Measurements from ENCODE around the gene INPP5F.

INPP5F gene

GRCh38 chr10:119860866-119861607, 135.2 kb downstream of the INPP5F start:
- no CpG with 5 or more reads among the region's 7 CpGs for WGBS (ENCODE audit: extremely low coverage, insufficient coverage, insufficient read length)
- Histone ChIP-seq H3K79me2 (ENCODE audit: control insufficient read depth, insufficient read depth, low read length, poor library complexity) (peaks cover 6% of the 10 kb centered on the region), H3K36me3 (ENCODE audit: control insufficient read depth in 1 of 2, insufficient read depth in 2 of 2, low read length in 2 of 2) (peaks cover 3% of the 10 kb centered on the region in 2 experiments), H2BK12ac (ENCODE audit: low read length) (no peak overlapping the region), H4K8ac (ENCODE audit: low read depth, low read length) (no peak overlapping the region), H4K91ac (ENCODE audit: low read depth, low read length) (no peak overlapping the region), H3K79me1 (ENCODE audit: low read length) (no peaks in the 10 kb centered on the region), H3K9ac (ENCODE audit: low read length) (no peak overlapping the region), H3K14ac (ENCODE audit: low read length) (no peak overlapping the region), H4K12ac (ENCODE audit: low read depth, low read length) (no peak overlapping the region), H3K9me3 (ENCODE audit: insufficient read depth, low read depth, low read length) (no peaks in the 10 kb centered on the region), H3K27me3 (ENCODE audit: insufficient read depth, low read length) (no peaks in the 10 kb centered on the region), H3K4me1 (ENCODE audit: control insufficient read depth in 1 of 2, insufficient read depth in 2 of 2, low read length in 2 of 2) (no peaks in the 10 kb centered on the region), H3K4me3 (ENCODE audit: low read depth, low read length) (no peak overlapping the region), H3K4ac (ENCODE audit: low read depth, low read length) (no peak overlapping the region), H3K27ac (ENCODE audit: low read depth, low read length) (no peak overlapping the region), H3K18ac (ENCODE audit: low read length) (no peak overlapping the region), H2AK5ac (ENCODE audit: low read length) (no peak overlapping the region), H2BK120ac (ENCODE audit: insufficient read depth, low read length, poor library complexity) (no peak overlapping the region), H3K4me2 (ENCODE audit: low read length) (no peak overlapping the region), H2BK5ac (ENCODE audit: low read depth, low read length, poor library complexity) (no peak overlapping the region), H3K23ac (ENCODE audit: low read length) (no peak overlapping the region), H2AFZ (ENCODE audit: insufficient read depth, low read length, poor library complexity) (no peak overlapping the region)
- DNase-seq = no peak

- no peak overlapping the region for H3K4me2 ChIP-seq (ENCODE audit: low read length)
- H3K14ac ChIP-seq (ENCODE audit: low read length) = no peak overlapping the region
- H2AK5ac ChIP-seq (ENCODE audit: low read length) = no peak overlapping the region
- DNase-seq = no peak
- H3K4me1 ChIP-seq (ENCODE audit: control insufficient read depth in 1 of 2, insufficient read depth in 2 of 2, low read length in 2 of 2) = no peaks in the 10 kb centered on the region
- H3K27ac ChIP-seq (ENCODE audit: low read depth, low read length) = no peak overlapping the region
- H2BK12ac ChIP-seq (ENCODE audit: low read length) = no peak overlapping the region
- H3K4ac ChIP-seq (ENCODE audit: low read depth, low read length) = no peak overlapping the region
- H4K8ac ChIP-seq (ENCODE audit: low read depth, low read length) = no peak overlapping the region
- no peaks in the 10 kb centered on the region for H3K27me3 ChIP-seq (ENCODE audit: insufficient read depth, low read length)
- H3K79me2 ChIP-seq (ENCODE audit: control insufficient read depth, insufficient read depth, low read length, poor library complexity) = peaks cover 9% of the 10 kb centered on the region
- no peaks in the 10 kb centered on the region for H3K79me1 ChIP-seq (ENCODE audit: low read length)
- no peak overlapping the region for H2BK5ac ChIP-seq (ENCODE audit: low read depth, low read length, poor library complexity)
- H2AFZ ChIP-seq (ENCODE audit: insufficient read depth, low read length, poor library complexity) = no peak overlapping the region
- no peak overlapping the region for H4K91ac ChIP-seq (ENCODE audit: low read depth, low read length)
- no peaks in the 10 kb centered on the region for H3K36me3 ChIP-seq (ENCODE audit: control insufficient read depth in 1 of 2, insufficient read depth in 2 of 2, low read length in 2 of 2)
- no peak overlapping the region for H3K23ac ChIP-seq (ENCODE audit: low read length)
- H3K9ac ChIP-seq (ENCODE audit: low read length) = no peak overlapping the region
- H3K9me3 ChIP-seq (ENCODE audit: insufficient read depth, low read depth, low read length) = no peaks in the 10 kb centered on the region
- WGBS (ENCODE audit: extremely low coverage, insufficient coverage, insufficient read length) = no CpG with 5 or more reads among the region's 1 CpG
- H3K18ac ChIP-seq (ENCODE audit: low read length) = no peak overlapping the region
- no peak overlapping the region for H4K12ac ChIP-seq (ENCODE audit: low read depth, low read length)
- no peak overlapping the region for H2BK120ac ChIP-seq (ENCODE audit: insufficient read depth, low read length, poor library complexity)
- H3K4me3 ChIP-seq (ENCODE audit: low read depth, low read length) = no peak overlapping the region
These were observed 136.7 kb downstream of the INPP5F start for GRCh38 chr10:119862524-119862923.

- Histone ChIP-seq H3K4me2 (ENCODE audit: low read length) (no peak overlapping the region), H4K8ac (ENCODE audit: low read depth, low read length) (no peak overlapping the region), H2BK120ac (ENCODE audit: insufficient read depth, low read length, poor library complexity) (no peak overlapping the region), H3K79me1 (ENCODE audit: low read length) (no peaks in the 10 kb centered on the region), H3K14ac (ENCODE audit: low read length) (no peak overlapping the region), H3K36me3 (ENCODE audit: control insufficient read depth in 1 of 2, insufficient read depth in 2 of 2, low read length in 2 of 2) (no peaks in the 10 kb centered on the region), H4K12ac (ENCODE audit: low read depth, low read length) (no peak overlapping the region), H2BK12ac (ENCODE audit: low read length) (no peak overlapping the region), H3K4me3 (ENCODE audit: low read depth, low read length) (no peak overlapping the region), H2AK5ac (ENCODE audit: low read length) (no peak overlapping the region), H3K79me2 (ENCODE audit: control insufficient read depth, insufficient read depth, low read length, poor library complexity) (peaks cover 18% of the 10 kb centered on the region), H3K9me3 (ENCODE audit: insufficient read depth, low read depth, low read length) (no peaks in the 10 kb centered on the region), H4K91ac (ENCODE audit: low read depth, low read length) (no peak overlapping the region), H2AFZ (ENCODE audit: insufficient read depth, low read length, poor library complexity) (no peak overlapping the region), H3K23ac (ENCODE audit: low read length) (no peak overlapping the region), H2BK5ac (ENCODE audit: low read depth, low read length, poor library complexity) (no peak overlapping the region), H3K27ac (ENCODE audit: low read depth, low read length) (no peak overlapping the region), H3K4me1 (ENCODE audit: control insufficient read depth in 1 of 2, insufficient read depth in 2 of 2, low read length in 2 of 2) (no peaks in the 10 kb centered on the region), H3K27me3 (ENCODE audit: insufficient read depth, low read length) (no peaks in the 10 kb centered on the region), H3K4ac (ENCODE audit: low read depth, low read length) (no peak overlapping the region), H3K9ac (ENCODE audit: low read length) (no peak overlapping the region), H3K18ac (ENCODE audit: low read length) (no peak overlapping the region)
- DNase-seq = peak in 1 of 2 donors; percentile 22
- no CpG with 5 or more reads among the region's 4 CpGs for WGBS (ENCODE audit: extremely low coverage, insufficient coverage, insufficient read length)
These were observed 138.2 kb downstream of the INPP5F start for GRCh38 chr10:119863951-119864565.

GRCh38 chr10:119865699-119866240, 139.9 kb downstream of the INPP5F start:
- Histone ChIP-seq H3K4me2 (ENCODE audit: low read length) (no peak overlapping the region), H3K36me3 (ENCODE audit: control insufficient read depth in 1 of 2, insufficient read depth in 2 of 2, low read length in 2 of 2) (no peaks in the 10 kb centered on the region), H4K8ac (ENCODE audit: low read depth, low read length) (no peak overlapping the region), H2BK12ac (ENCODE audit: low read length) (no peak overlapping the region), H3K79me1 (ENCODE audit: low read length) (no peaks in the 10 kb centered on the region), H2AFZ (ENCODE audit: insufficient read depth, low read length, poor library complexity) (no peak overlapping the region), H3K18ac (ENCODE audit: low read length) (no peak overlapping the region), H2AK5ac (ENCODE audit: low read length) (no peak overlapping the region), H3K14ac (ENCODE audit: low read length) (no peak overlapping the region), H3K23ac (ENCODE audit: low read length) (no peak overlapping the region), H3K4me3 (ENCODE audit: low read depth, low read length) (no peak overlapping the region), H2BK5ac (ENCODE audit: low read depth, low read length, poor library complexity) (no peak overlapping the region), H3K9me3 (ENCODE audit: insufficient read depth, low read depth, low read length) (no peaks in the 10 kb centered on the region), H3K4me1 (ENCODE audit: control insufficient read depth in 1 of 2, insufficient read depth in 2 of 2, low read length in 2 of 2) (no peaks in the 10 kb centered on the region), H3K27ac (ENCODE audit: low read depth, low read length) (no peak overlapping the region), H3K9ac (ENCODE audit: low read length) (no peak overlapping the region), H3K79me2 (ENCODE audit: control insufficient read depth, insufficient read depth, low read length, poor library complexity) (peaks cover 18% of the 10 kb centered on the region), H2BK120ac (ENCODE audit: insufficient read depth, low read length, poor library complexity) (no peak overlapping the region), H4K91ac (ENCODE audit: low read depth, low read length) (no peak overlapping the region), H3K27me3 (ENCODE audit: insufficient read depth, low read length) (no peaks in the 10 kb centered on the region), H4K12ac (ENCODE audit: low read depth, low read length) (no peak overlapping the region), H3K4ac (ENCODE audit: low read depth, low read length) (peak overlapping the region; percentile 58)
- no CpG with 5 or more reads among the region's 6 CpGs for WGBS (ENCODE audit: extremely low coverage, insufficient coverage, insufficient read length)
- peak; percentile 77 to 85 for DNase-seq
